Left forelimb (tissue), 1 donor: Measurements from ENCODE around the gene ZBTB24.
A peak's percentile ranks its signal among the peaks of the same experiment; 100 is the strongest.
"Not testable (repeated sequence)": the region's sequence is repeated elsewhere in the genome, so short reads cannot be mapped to it uniquely, and the experiment has no call there.

ENCODE experiments used
- DNase-seq: peaks from one replicate; pipeline ENCODE4 v3.0.0-alpha.2; 2018; ENCODE audit warnings: low spot score

ZBTB24 gene

GRCh38 chr6:109482905-109483734 lies at the start of gene ZBTB24:
Gene ZBTB24, minus strand, starts transcription at chr6:109483219. Its CDS starts 1,193 bp downstream, at chr6:109482026.
- peak; percentile 90 for DNase-seq

DNA sequence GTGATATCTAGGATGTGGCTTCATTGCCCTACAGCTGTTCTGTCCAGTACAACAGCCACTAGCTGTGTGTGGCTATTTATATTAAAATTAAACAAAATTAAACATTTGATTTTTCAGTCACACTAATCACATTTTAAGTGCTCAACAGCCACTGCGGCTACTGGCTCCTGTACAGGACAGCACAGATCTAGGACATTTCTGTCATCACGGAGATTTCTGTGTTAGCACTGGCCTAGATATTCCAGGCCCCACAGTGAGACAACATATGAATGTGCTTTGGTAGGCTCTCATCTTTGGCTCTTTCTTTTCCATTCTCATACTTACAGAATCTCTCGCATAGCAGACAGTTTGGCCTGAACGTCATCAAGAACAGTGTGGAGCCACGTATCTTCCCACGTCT lies 48.4 kb upstream of the ZBTB24 start:
- DNase-seq = no peak

- no peak for DNase-seq
Measured at GRCh38 chr6:109527989-109528388, 45.0 kb upstream of the ZBTB24 start.

DNA sequence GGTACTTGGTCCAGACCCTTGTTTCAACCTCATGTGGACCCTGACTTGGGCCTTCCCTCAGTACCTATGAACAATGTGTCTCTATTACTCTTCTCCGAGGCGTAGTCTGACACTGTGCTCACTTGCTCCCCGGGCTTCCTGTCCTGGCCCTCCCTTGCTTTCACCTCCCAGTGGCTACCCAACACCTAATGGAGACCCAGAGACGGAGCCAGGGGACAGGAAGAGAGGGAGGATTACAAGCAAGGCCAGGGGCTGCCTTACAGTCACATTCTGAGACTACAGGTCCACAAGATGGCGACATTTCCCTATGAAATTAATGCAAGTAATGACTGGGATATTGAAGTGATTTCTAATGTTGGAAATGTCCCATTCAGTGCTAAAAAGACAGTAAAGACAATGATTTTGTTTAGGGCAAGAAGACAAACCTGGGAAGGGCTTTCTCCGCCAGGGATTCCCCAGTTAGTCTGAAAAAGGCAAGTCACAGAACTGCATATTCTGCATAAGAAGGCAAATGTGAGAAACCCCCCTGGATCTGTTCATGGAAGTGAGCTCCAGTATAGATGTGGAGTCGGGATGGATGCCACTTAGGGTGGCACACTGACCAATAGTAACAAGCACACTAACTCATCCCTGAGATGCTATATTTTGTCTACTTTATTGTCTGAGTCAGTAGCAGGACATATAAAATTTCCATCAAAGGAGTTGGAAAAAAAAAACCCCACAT lies 44.0 kb upstream of the ZBTB24 start:
- DNase-seq = no peak

GRCh38 chr6:109524129-109524528 lies 41.1 kb upstream of the ZBTB24 start:
- DNase-seq = no peak

DNA sequence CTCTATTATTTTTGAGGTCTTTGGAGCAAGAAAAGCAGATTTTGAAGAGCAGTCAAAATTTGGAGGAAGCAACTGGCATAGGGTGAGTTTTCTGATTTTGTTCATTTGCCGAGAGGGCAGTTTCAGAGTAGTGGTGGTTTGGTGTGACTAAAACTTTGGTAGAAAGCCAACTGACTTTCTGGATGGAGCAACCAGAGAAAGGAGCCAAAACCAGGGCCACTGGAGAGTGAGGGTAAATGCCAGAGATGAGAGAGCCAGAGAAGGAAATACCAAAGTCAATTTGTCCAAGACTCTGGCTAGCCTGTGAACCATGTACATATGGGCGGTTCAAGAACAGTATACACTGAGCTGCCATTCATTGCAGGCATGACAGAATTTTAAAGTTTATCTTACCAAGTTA lies 40.5 kb upstream of the ZBTB24 start:
- no peak for DNase-seq

GRCh38 chr6:109521080-109521479 lies 38.1 kb upstream of the ZBTB24 start:
- DNase-seq = no peak

DNA sequence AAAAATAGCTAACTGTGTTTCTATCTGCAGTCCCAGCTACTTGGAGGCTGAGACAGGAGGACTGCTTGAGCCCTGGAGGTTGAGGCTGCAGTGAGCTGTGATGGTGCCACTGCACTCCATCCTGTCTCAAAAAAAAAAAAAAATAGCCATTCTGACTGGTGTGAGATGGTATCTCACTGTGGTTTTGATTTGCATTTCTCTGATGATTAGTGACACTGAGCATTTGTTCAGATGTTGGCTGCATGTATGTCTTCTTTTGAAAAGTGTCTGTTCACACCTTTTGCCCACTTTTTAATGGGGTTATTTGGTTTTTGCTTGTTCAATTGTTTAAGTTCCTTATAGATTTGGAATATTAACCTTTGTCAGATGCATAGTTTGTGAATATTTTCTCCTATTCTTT lies 36.6 kb upstream of the ZBTB24 start:
- DNase-seq = not testable (repeated sequence)

- no peak for DNase-seq
Measured at GRCh38 chr6:109516929-109517328, 33.9 kb upstream of the ZBTB24 start.

DNA sequence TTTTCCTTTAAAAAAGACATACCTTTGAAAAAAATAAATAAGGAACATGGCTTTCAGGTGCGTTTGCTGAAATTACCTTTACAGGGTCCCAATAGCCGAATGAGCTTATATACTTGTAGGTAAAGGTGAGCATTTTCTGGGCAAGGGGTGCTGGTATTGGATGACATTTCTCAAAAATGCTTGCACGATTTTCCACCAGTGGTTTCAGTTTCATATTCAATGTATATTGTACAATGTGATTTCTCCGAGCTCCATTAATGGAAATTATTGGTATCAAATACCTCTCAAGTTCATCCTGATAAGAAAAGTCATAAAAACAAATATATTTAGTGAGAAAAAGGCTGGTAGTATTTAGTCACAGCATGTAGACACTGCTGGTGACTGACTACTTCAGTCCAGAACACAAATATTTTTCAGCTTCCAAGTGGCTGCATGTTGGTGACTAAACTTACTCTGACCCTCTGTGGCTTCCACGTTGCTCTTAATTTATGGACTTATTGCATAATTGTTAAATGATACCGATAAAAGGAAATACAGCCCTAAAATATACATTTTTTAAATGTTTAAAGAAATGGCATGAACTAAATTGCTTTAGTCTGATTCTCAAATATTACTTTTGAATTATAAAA lies 32.9 kb upstream of the ZBTB24 start:
- no peak for DNase-seq

GRCh38 chr6:109514946-109515345 lies 31.9 kb upstream of the ZBTB24 start:
- DNase-seq = no peak

DNA sequence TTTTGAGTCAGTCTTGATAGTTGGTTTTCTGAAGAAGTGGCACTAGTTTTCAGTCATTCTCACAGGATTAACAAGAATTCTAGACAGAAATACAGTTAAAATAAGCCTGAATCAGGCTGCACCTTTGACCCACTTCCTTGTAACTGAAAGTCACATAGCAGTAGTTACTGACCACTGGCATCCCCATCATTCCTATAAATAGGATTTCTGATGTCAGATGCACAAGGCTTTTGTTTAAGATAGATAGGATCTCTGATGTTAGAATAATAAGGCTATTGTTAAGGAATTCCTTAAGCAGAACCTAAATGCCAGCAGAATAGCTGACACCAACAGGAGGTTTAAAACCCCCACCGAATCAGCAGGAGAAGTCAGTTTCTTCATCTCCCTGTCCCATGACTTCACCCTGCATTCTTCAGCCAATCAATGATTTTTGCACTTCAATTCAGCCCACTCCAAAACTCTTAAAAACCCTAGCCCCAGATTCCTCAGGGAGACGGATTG lies 30.6 kb upstream of the ZBTB24 start:
- DNase-seq = no peak

- no peak for DNase-seq
Measured at GRCh38 chr6:109512271-109512817, 29.3 kb upstream of the ZBTB24 start.

DNA sequence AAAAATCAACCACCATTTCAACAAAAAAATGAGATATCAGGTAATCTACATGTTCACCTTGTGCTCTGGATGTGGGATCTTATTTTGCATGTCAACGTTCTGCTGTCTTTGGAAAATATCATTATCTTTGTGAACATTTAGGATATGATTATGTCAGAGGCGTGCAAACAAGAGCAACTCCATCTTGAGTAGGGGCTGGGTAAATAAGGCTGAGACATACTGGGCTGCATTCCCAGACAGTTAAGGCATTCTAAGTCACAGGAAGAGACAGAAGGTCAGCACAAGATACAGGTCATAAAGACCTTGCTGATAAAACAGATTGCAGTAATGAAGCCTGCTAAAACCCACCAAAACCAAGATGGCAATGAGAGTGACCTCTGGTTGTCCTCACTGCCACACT lies 28.8 kb upstream of the ZBTB24 start:
- DNase-seq = no peak

DNA sequence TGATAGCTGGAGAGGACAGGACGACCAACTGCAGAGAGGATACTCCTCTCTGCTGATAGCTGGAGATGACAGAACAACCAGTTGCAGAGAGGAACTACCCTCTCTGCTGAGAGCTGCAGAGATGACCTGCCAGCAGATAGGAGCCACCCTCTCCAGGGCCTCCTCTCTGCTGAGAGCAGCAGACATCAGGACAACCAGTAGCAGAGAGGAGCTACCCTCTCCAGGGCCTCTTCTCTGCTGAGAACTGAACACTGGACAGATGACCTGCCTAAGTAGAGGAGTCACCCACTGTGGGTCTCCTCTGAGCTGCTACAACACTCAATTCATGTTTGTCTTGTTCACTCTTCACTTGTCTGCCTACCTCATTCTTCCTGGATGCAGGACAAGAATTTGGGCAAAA lies 27.3 kb upstream of the ZBTB24 start:
- no peak for DNase-seq

- DNase-seq = no peak
Measured at GRCh38 chr6:109508166-109508860, 25.3 kb upstream of the ZBTB24 start.

GRCh38 chr6:109507490-109508072 lies 24.6 kb upstream of the ZBTB24 start:
- DNase-seq = no peak

GRCh38 chr6:109506841-109507240 lies 23.8 kb upstream of the ZBTB24 start:
- DNase-seq = no peak

DNA sequence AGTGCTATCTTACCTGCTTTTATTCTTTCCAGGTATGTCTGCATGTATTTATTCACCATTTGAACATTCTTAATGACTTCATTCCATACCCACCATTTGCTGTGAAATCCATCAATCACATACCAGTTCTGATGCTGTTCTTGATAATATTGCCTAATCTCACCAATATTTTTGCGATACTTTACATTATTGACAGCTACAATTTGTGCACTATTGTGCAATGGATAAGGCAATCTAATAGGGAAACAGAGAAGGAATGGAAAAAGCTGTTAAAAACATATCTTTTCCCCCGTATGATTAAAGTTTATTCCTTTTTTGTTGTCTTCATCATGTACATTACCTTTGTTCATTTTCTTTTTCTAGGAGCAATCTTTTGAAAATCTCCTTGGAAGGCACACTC lies 23.3 kb upstream of the ZBTB24 start:
- DNase-seq = no peak

GRCh38 chr6:109503327-109504224 lies 20.6 kb upstream of the ZBTB24 start:
- DNase-seq = no peak
